Right lobe of liver (tissue), 6 donors: ENCODE results near the gene ABL1. TPM values are rescaled to one million over a fixed set of nuclear protein-coding genes. Genes with fewer than 3 reads are reported as not detected.

Source experiments
- ATAC-seq, 4 donors: fragments of 200-7000 bp; cut with Tn5 transposase; one replicate each; pipeline ENCODE4 v1.9.1; 2020; ENCODE audit warnings: mild to moderate bottlenecking in 4 of 4, moderate library complexity in 4 of 4
- DNase-seq, 3 donors: peaks; one replicate each; pipeline ENCODE4 v3.0.0-alpha.2; 2020
- H3K27ac ChIP-seq, 3 donors: fragments of 200-600 bp; one replicate each; pipeline ENCODE4 v1.8.0; 2022
- H3K27me3 ChIP-seq, 2 donors: fragments of 200-600 bp; one replicate each; pipeline ENCODE4 v1.8.0; 2022
- H3K36me3 ChIP-seq, 4 donors: fragments of 200-600 bp; sonication (generic) in 1 of 4; one replicate each; pipeline versions ENCODE4 v1.5.1 to v1.8.0; 2017 to 2022; ENCODE audit warnings: control low read depth in 1 of 4
- H3K4me1 ChIP-seq, 4 donors: fragments of 200-600 bp; sonication (generic) in 1 of 4; one replicate each; pipeline versions ENCODE4 v1.5.1 to v1.8.0; 2017 to 2022; ENCODE audit warnings: control low read depth in 1 of 4
- H3K4me3 ChIP-seq, 3 donors: fragments of 200-600 bp; one replicate each; pipeline ENCODE4 v1.8.0; 2022
- H3K9me3 ChIP-seq, 4 donors: fragments of 200-600 bp; sonication (generic) in 1 of 4; one replicate each; pipeline versions ENCODE4 v1.5.1 to v1.8.0; 2017 to 2022; ENCODE audit warnings: control low read depth in 1 of 4
- CTCF ChIP-seq, 4 donors: fragments of 200-600 bp in 3 of 4; fragments of 450-650 bp in 1 of 4; IDR thresholded peaks; one replicate each; pipeline versions ENCODE4 v1.5.1 to v1.8.0; 2016 to 2022; ENCODE audit warnings: antibody characterized with exemption in 4 of 4, mild to moderate bottlenecking in 2 of 4
- POLR2A ChIP-seq: fragments of 450-650 bp; IDR thresholded peaks from one replicate; pipeline ENCODE4 v1.6.1; 2017; ENCODE audit warnings: antibody characterized with exemption, mild to moderate bottlenecking
- WGBS: methylation state at CpG from one replicate; pipeline ENCODE4 v1.1.6; 2018; ENCODE audit warnings: low coverage, low lambda C conversion rate; ENCODE audit not compliant: insufficient coverage; ENCODE audit errors: missing lambda C conversion rate; 5-methylcytosine and 5-hydroxymethylcytosine counted together
- intact Hi-C, 2 donors: fragments of 100-400 bp; cut with DNase I; formaldehyde crosslinking; loops; one replicate each; pipeline versions ENCODE4 v1.11.2 to v1.14.1; 2022
- total RNA-seq, 6 experiments: library from RNA; depleted of rRNA in 2 of 6; stranded (reverse); fragments of >200 nt in 2 of 6; fragmentation: NEBNext Ultra II Directional in 3 of 6; extraction: Animal tissue kit (Norgen Biotek cat#: 25700) in 3 of 6; gene quantifications; one replicate each; pipeline versions ENCODE4 v1.1.0 to v1.2.4, GENCODE V29; 2016 to 2023
- donor health status: DM: no; HTN: yes; CAD: no.
- donor health status: DM: no; HTN: no; CAD: no.
- donor health status: DM: no; HTN: no; CAD: no.
- donor health status: DM: no; HTN: yes; CAD: no.
- donor health status: DM: no; HTN: yes; CAD: no.

ABL1 gene
- total RNA-seq, 6 experiments from 2014 or later = 17.0 to 25.8 (median 18.8) TPM

GRCh38 chr9:130817914-130818313 is 17.1 kb upstream of the ABL1 start:
- no peak for ATAC-seq
- no peak for DNase-seq
- no peaks in the 10 kb centered on the region for H3K4me1 ChIP-seq
- 97% methylated on average over 6 of the region's 6 CpGs for WGBS
- intact Hi-C loops = no loop called here
- H3K27me3 ChIP-seq = no peaks in the 10 kb centered on the region
- TF ChIP-seq POLR2A (no peak), CTCF (IDR thresholded peaks at IDR 0.05) (no peak)
- H3K36me3 ChIP-seq = no peaks in the 10 kb centered on the region
- no peaks in the 10 kb centered on the region for H3K9me3 ChIP-seq
- H3K4me3 ChIP-seq = no peak overlapping the region
- no peak overlapping the region for H3K27ac ChIP-seq

- Histone ChIP-seq H3K9me3 (no peaks in the 10 kb centered on the region), H3K4me3 (no peak overlapping the region), H3K4me1 (no peaks in the 10 kb centered on the region), H3K27me3 (no peaks in the 10 kb centered on the region), H3K36me3 (no peaks in the 10 kb centered on the region), H3K27ac (no peak overlapping the region)
- TF ChIP-seq POLR2A (no peak), CTCF (IDR thresholded peaks at IDR 0.05) (no peak)
- intact Hi-C loops = no loop called here
- WGBS = 73% methylated on average over 5 of the region's 5 CpGs
- ATAC-seq (no peak), DNase-seq (no peak)
Observed at GRCh38 chr9:130820135-130820738, 14.8 kb upstream of the ABL1 start.

- Histone ChIP-seq H3K4me1 (peaks cover 0 to 3% (median 0%) of the 10 kb centered on the region in 4 donors), H3K4me3 (no peak overlapping the region), H3K9me3 (no peaks in the 10 kb centered on the region), H3K27me3 (no peaks in the 10 kb centered on the region), H3K36me3 (no peaks in the 10 kb centered on the region), H3K27ac (no peak overlapping the region)
- no peak for DNase-seq
- 96% methylated on average over 4 of the region's 6 CpGs for whole genome bisulfite sequencing
- intact Hi-C loops = no loop called here
- no peak for ATAC-seq
- TF ChIP-seq CTCF (IDR thresholded peaks at IDR 0.05) (no peak), POLR2A (no peak)
Observed at GRCh38 chr9:130823435-130823834, 11.6 kb upstream of the ABL1 start.

- DNase-seq (no peak), ATAC-seq (no peak)
- H3K9me3 ChIP-seq = no peaks in the 10 kb centered on the region
- H3K27ac ChIP-seq = no peak overlapping the region
- 76% methylated on average over 2 of the region's 2 CpGs for WGBS
- TF ChIP-seq POLR2A (no peak), CTCF (IDR thresholded peaks at IDR 0.05) (no peak)
- H3K36me3 ChIP-seq = no peaks in the 10 kb centered on the region
- intact Hi-C loops = no loop called here
- H3K27me3 ChIP-seq = no peaks in the 10 kb centered on the region
- no peak overlapping the region for H3K4me3 ChIP-seq
- H3K4me1 ChIP-seq = peaks cover 0 to 3% (median 0%) of the 10 kb centered on the region in 4 donors
Observed at GRCh38 chr9:130824079-130824478, 11.0 kb upstream of the ABL1 start.
